ENCODE measurements around the gene HOOK1.
"Not testable (repeated sequence)": the region's sequence is repeated elsewhere in the genome, so short reads cannot be mapped to it uniquely, and the experiment has no call there.

The HOOK1 gene

DNA sequence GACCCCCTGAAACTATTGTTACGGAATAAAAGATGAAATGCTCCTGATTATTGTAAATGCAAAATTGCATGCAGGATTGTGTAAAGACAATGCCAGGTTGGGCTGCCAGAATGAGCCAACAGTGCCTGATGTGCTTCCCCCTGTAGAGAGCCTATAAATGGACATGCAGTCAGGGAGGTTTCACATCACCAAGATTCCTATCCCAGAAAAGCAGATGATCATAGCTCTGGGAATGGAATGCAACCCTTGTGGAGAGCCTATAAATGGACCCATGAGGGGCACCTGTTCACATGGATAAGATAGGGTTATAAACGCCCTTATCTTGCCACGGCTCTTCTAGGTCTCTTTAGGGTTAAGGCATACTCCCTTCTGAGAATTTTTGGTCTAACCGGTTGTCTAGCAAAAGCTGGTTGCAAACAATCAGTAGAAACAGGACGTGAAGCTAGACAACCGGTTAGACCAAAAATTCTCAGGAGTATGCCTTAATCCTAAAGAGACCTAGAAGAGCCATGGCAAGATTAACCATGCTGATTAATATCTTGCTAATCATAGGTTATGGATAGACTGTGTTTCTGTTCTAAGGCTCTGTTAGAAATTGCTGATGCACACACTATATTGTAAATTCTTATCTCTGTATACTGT is 106.6 kb downstream of the HOOK1 start:
- H3K9me3 ChIP-seq (ENCODE audit: control insufficient read depth in 1 of 2, low read length in 2 of 2); H3K27me3 ChIP-seq (ENCODE audit: low read depth, low read length); H3K4me3 ChIP-seq (ENCODE audit: low read depth in 1 of 2, low read length in 2 of 2); H3K27ac ChIP-seq (ENCODE audit: low read length); H3K4me1 ChIP-seq (ENCODE audit: control insufficient read depth in 1 of 2, insufficient read depth in 2 of 2, low read length in 2 of 2); H3K36me3 ChIP-seq (ENCODE audit: control insufficient read depth in 1 of 2, insufficient read depth in 2 of 2, low read length in 2 of 2): not testable (repeated sequence)

DNA sequence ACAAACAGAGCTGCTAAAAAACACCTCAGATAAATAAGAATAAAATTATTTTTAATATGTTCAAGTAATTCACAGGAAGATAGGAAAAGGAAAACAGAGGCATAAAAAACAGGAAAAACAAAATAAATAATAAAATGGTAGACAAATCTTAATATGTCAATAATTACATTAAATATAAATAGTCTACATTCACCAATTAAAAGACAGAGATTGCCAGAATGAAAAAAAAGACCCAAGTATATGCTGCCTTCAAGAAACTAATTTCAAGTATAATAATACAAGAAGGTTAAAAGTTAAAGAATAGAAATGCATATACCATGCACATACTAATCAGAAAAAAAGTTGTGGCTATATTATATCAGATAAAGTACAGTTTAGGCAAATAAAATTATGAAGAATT is 109.9 kb downstream of the HOOK1 start:
- Histone ChIP-seq H3K27me3 (ENCODE audit: low read depth, low read length) (no peaks in the 10 kb centered on the region), H3K4me1 (ENCODE audit: control insufficient read depth in 1 of 2, insufficient read depth in 2 of 2, low read length in 2 of 2) (peaks cover 0 to 5% of the 10 kb centered on the region in 2 donors), H3K36me3 (ENCODE audit: control insufficient read depth in 1 of 2, insufficient read depth in 2 of 2, low read length in 2 of 2) (no peaks in the 10 kb centered on the region), H3K9me3 (ENCODE audit: control insufficient read depth in 1 of 2, low read length in 2 of 2) (no peaks in the 10 kb centered on the region), H3K4me3 (ENCODE audit: low read depth in 1 of 2, low read length in 2 of 2) (no peak overlapping the region), H3K27ac (ENCODE audit: low read length) (no peak overlapping the region)

All from muscle layer of duodenum (tissue), 2 donors.